IMR-90 (cell line): ENCODE measurements around the gene SDK1. TPM values are rescaled to one million over a fixed set of nuclear protein-coding genes. Genes with fewer than 3 reads are reported as not detected.

Experiments
- ATAC-seq: fragments of 200-7000 bp; cut with Tn5 transposase; 2 replicates; pipeline ENCODE4 v1.9.1; 2020; ENCODE audit warnings: low read depth, mild to moderate bottlenecking, moderate library complexity
- BruUV-seq: library from RNA; stranded (reverse); fragments of 400-500 nt; replicated peaks from 2 replicates; lab custom pipeline; 2021; lab: Mats Ljungman, UMichigan
- CTCF ChIA-PET: fragments of 300-600 bp; formaldehyde crosslinking; extraction: SDS; loops from one replicate; lab custom pipeline; 2021; ENCODE audit warnings: antibody characterized with exemption; lab: Yijun Ruan, JAX
- POLR2A ChIA-PET: fragments of 300-600 bp; sonication (Branson Sonifier 250); formaldehyde crosslinking; loops from one replicate; lab custom pipeline; 2022; ENCODE audit warnings: antibody characterized with exemption; ENCODE audit not compliant: unreplicated experiment; lab: Charles Lee
- DNase-seq: peaks from one replicate; pipeline ENCODE4 v3.0.0; 2013
- H2AFZ ChIP-seq: replicated peaks from 2 replicates; pipeline ENCODE3; 2013; ENCODE audit warnings: low read length, mild to moderate bottlenecking; ENCODE audit not compliant: poor library complexity
- H2AK5ac ChIP-seq: 2 replicates; pipeline ENCODE4 v1.6.1; 2013; ENCODE audit warnings: low read depth, low read length, inconsistent platforms
- H2AK9ac ChIP-seq: replicated peaks from 2 replicates; pipeline ENCODE3; 2013; ENCODE audit warnings: mild to moderate bottlenecking, low read depth, low read length, moderate library complexity; ENCODE audit not compliant: poor library complexity
- H2BK120ac ChIP-seq: 2 replicates; pipeline ENCODE4 v1.6.1; 2013; ENCODE audit warnings: low read depth, low read length, inconsistent platforms
- H2BK15ac ChIP-seq: 3 replicates; pipeline ENCODE4 v1.6.1; 2013; ENCODE audit warnings: low read depth, low read length, inconsistent platforms
- H2BK20ac ChIP-seq: 2 replicates; pipeline ENCODE4 v1.6.1; 2013; ENCODE audit warnings: low read depth, mild to moderate bottlenecking, inconsistent platforms, low read length, moderate library complexity
- H2BK5ac ChIP-seq: 2 replicates; pipeline ENCODE4 v1.6.1; 2013; ENCODE audit warnings: mild to moderate bottlenecking, low read depth, low read length, inconsistent platforms; ENCODE audit not compliant: poor library complexity, severe bottlenecking
- H3K14ac ChIP-seq: replicated peaks from 2 replicates; pipeline ENCODE4 v1.6.1; 2013; ENCODE audit warnings: low read depth, low read length, inconsistent platforms
- H3K18ac ChIP-seq: 2 replicates; pipeline ENCODE4 v1.6.1; 2013; ENCODE audit warnings: low read depth, low read length, control low read depth
- H3K23ac ChIP-seq: 2 replicates; pipeline ENCODE4 v1.6.1; 2013; ENCODE audit warnings: low read depth, low read length, inconsistent platforms
- H3K27ac ChIP-seq: 2 replicates; pipeline ENCODE4 v1.5.1; 2013; ENCODE audit warnings: mild to moderate bottlenecking, control low read depth, low read length; ENCODE audit not compliant: insufficient read depth
- H3K27me3 ChIP-seq: 2 replicates; pipeline ENCODE4 v1.6.1; 2013; ENCODE audit warnings: low read length; ENCODE audit not compliant: control insufficient read depth, insufficient read depth
- H3K36me3 ChIP-seq: 2 replicates; pipeline ENCODE4 v1.6.1; 2013; ENCODE audit warnings: low read length, mixed read lengths; ENCODE audit not compliant: control insufficient read depth, insufficient read depth
- H3K4ac ChIP-seq: 2 replicates; pipeline ENCODE4 v1.6.1; 2013; ENCODE audit warnings: low read depth, low read length, inconsistent platforms
- H3K4me1 ChIP-seq: 2 replicates; pipeline ENCODE4 v1.6.1; 2013; ENCODE audit warnings: low read length, mixed read lengths; ENCODE audit not compliant: control insufficient read depth, insufficient read depth
- H3K4me2 ChIP-seq: 2 replicates; pipeline ENCODE4 v1.6.1; 2013; ENCODE audit warnings: low read depth, mild to moderate bottlenecking, control low read depth, low read length, moderate library complexity
- H3K4me3 ChIP-seq: 2 replicates; pipeline ENCODE4 v1.5.1; 2013; ENCODE audit warnings: low read depth, mild to moderate bottlenecking, control low read depth, low read length, moderate library complexity; ENCODE audit not compliant: insufficient read depth
- H3K56ac ChIP-seq: 2 replicates; pipeline ENCODE4 v1.6.1; 2013; ENCODE audit warnings: low read length, inconsistent platforms; ENCODE audit not compliant: insufficient read depth; ENCODE audit errors: extremely low read depth
- H3K79me1 ChIP-seq, 2 experiments: 2 replicates each; pipeline ENCODE4 v1.6.1; 2013; ENCODE audit warnings: low read length in 2 of 2, inconsistent platforms in 1 of 2, low read depth in 1 of 2
- H3K9ac ChIP-seq: 2 replicates; pipeline ENCODE4 v1.6.1; 2013; ENCODE audit warnings: low read depth, low read length, control low read depth
- H3K9me1 ChIP-seq: 2 replicates; pipeline ENCODE4 v1.6.1; 2013; ENCODE audit warnings: low read length, inconsistent platforms; ENCODE audit not compliant: insufficient read depth
- H3K9me3 ChIP-seq: 2 replicates; pipeline ENCODE4 v1.6.1; 2013; ENCODE audit warnings: low read length; ENCODE audit not compliant: control insufficient read depth, insufficient read depth
- H4K20me1 ChIP-seq: 2 replicates; pipeline ENCODE4 v1.6.1; 2013; ENCODE audit warnings: low read length, inconsistent platforms; ENCODE audit not compliant: insufficient read depth
- H4K5ac ChIP-seq: 2 replicates; pipeline ENCODE4 v1.6.1; 2013; ENCODE audit warnings: mild to moderate bottlenecking, low read depth, low read length, control low read depth
- H4K8ac ChIP-seq, 2 experiments: 2 replicates each; pipeline ENCODE4 v1.6.1; 2013; ENCODE audit warnings: low read depth in 2 of 2, low read length in 2 of 2, control low read depth in 1 of 2, inconsistent platforms in 1 of 2
- H4K91ac ChIP-seq: 2 replicates; pipeline ENCODE4 v1.6.1; 2013; ENCODE audit warnings: low read depth, low read length, inconsistent platforms; ENCODE audit not compliant: insufficient read depth
- BHLHE40 ChIP-seq: fragments of 150-350 bp; IDR thresholded peaks from 2 replicates; pipeline ENCODE4 v1.6.1; 2016; ENCODE audit warnings: mild to moderate bottlenecking, low read depth, low read length
- CEBPB ChIP-seq: IDR thresholded peaks from 2 replicates; pipeline ENCODE4 v1.6.1; 2012; ENCODE audit warnings: low read depth, low read length, improper control_type of control experiment
- CHD1 ChIP-seq: IDR thresholded peaks from 2 replicates; pipeline ENCODE4 v1.6.1; 2012; ENCODE audit warnings: low read depth, low read length, improper control_type of control experiment
- CTCF ChIP-seq: conservative IDR thresholded peaks from 2 replicates; pipeline ENCODE4 v1.5.1; 2012; ENCODE audit warnings: mild to moderate bottlenecking, low read depth, low read length, improper control_type of control experiment
- FOS ChIP-seq: fragments of 150-350 bp; IDR thresholded peaks from 2 replicates; pipeline ENCODE4 v1.6.1; 2016; ENCODE audit warnings: low read depth, low read length
- MAFK ChIP-seq: IDR thresholded peaks from 2 replicates; pipeline ENCODE4 v1.6.1; 2012; ENCODE audit warnings: low read depth, low read length, improper control_type of control experiment
- MAZ ChIP-seq: IDR thresholded peaks from 2 replicates; pipeline ENCODE4 v1.6.1; 2012; ENCODE audit warnings: low read depth, mild to moderate bottlenecking, low read length, improper control_type of control experiment, moderate library complexity, borderline replicate concordance
- MXI1 ChIP-seq: IDR thresholded peaks from 2 replicates; pipeline ENCODE4 v1.6.1; 2012; ENCODE audit warnings: low read depth, mild to moderate bottlenecking, low read length, moderate library complexity, borderline replicate concordance
- NFE2L2 ChIP-seq: fragments of 150-350 bp; IDR thresholded peaks from 2 replicates; pipeline ENCODE4 v1.6.1; 2016; ENCODE audit warnings: low read depth, mild to moderate bottlenecking, low read length
- POLR2A ChIP-seq: IDR thresholded peaks from 2 replicates; pipeline ENCODE4 v1.6.1; 2012; ENCODE audit warnings: mild to moderate bottlenecking, low read depth, low read length
- RAD21 ChIP-seq: IDR thresholded peaks from 2 replicates; pipeline ENCODE4 v1.6.1; 2012; ENCODE audit warnings: low read length, improper control_type of control experiment
- RCOR1 ChIP-seq: IDR thresholded peaks from 2 replicates; pipeline ENCODE4 v1.6.1; 2012; ENCODE audit warnings: mild to moderate bottlenecking, low read length, improper control_type of control experiment; ENCODE audit not compliant: insufficient replicate concordance
- RFX5 ChIP-seq: IDR thresholded peaks from 2 replicates; pipeline ENCODE4 v1.8.0; 2012; ENCODE audit warnings: low read depth, mild to moderate bottlenecking, low read length, moderate library complexity
- SMC3 ChIP-seq: fragments of 150-350 bp; IDR thresholded peaks from 2 replicates; pipeline ENCODE4 v1.6.1; 2016; ENCODE audit warnings: low read depth, mild to moderate bottlenecking, antibody characterized with exemption, low read length, moderate library complexity
- WGBS, 2 experiments: methylation state at CpG; one replicate each; pipeline versions ENCODE4 v1.1.5 to v1.1.7; 2013; ENCODE audit warnings: missing lambda C conversion rate in 2 of 2; ENCODE audit not compliant: insufficient read length in 1 of 2; ENCODE audit errors: extremely low coverage in 2 of 2; 5-methylcytosine and 5-hydroxymethylcytosine counted together
- dilution Hi-C: fragments of 300-500 bp; cut with HindIII; formaldehyde crosslinking; loops from one replicate; pipeline ENCODE4 v1.14.3; 2018; ENCODE audit warnings: low sequenced_read_pairs; ENCODE audit not compliant: unreplicated experiment
- in situ Hi-C: fragments of 300-500 bp; cut with MboI; formaldehyde crosslinking; loops from 3 replicates; pipeline ENCODE4 v1.14.3; 2019; ENCODE audit warnings: low sequenced_read_pairs, inconsistent platforms, mixed read lengths
- intact Hi-C: fragments of 100-400 bp; cut with micrococcal nuclease; formaldehyde crosslinking; loops from 2 replicates; pipeline ENCODE4 v1.10.0; 2022
- polyA plus RNA-seq, 3 experiments: library from polyadenylated mRNA; depleted of rRNA; stranded (reverse); fragments of >200 nt; gene quantifications; 2 replicates each; pipeline ENCODE4 v1.2.3, GENCODE V29; 2012; ENCODE audit warnings: low replicate concordance in 1 of 3
- total RNA-seq: library from RNA; depleted of rRNA; stranded (reverse); fragments of >200 nt; gene quantifications from 2 replicates; pipeline ENCODE4 v1.2.3, GENCODE V29; 2012
- TF ChIP-seq, protein P1 (sequence below): fragments of 150-350 bp; IDR thresholded peaks from 2 replicates; pipeline ENCODE4 v1.6.1; 2017; ENCODE audit warnings: mild to moderate bottlenecking, antibody characterized with exemption, low read length, low read depth
- TF ChIP-seq, protein P2 (sequence below): fragments of 150-350 bp; IDR thresholded peaks from 2 replicates; pipeline ENCODE4 v1.6.1; 2016; ENCODE audit warnings: low read depth, mild to moderate bottlenecking, low read length, moderate library complexity, borderline replicate concordance

SDK1 gene
- total and polyA plus RNA-seq, 2 of the 4 experiments (the other 2 are of a cell fraction), result 1.5 to 1.6 TPM

GRCh38 chr7:3896169-3896765 is 595.2 kb downstream of the SDK1 start:
- Histone ChIP-seq H2BK20ac (no peak overlapping the region), H3K79me1 (no peaks in the 10 kb centered on the region), H3K27me3 (no peaks in the 10 kb centered on the region), H4K20me1 (no peaks in the 10 kb centered on the region), H4K8ac (no peak overlapping the region), H2AFZ (no peak overlapping the region), H3K56ac (no peak overlapping the region), H4K5ac (no peak overlapping the region), H3K4me1 (no peaks in the 10 kb centered on the region; the same call in 1 of the 2 replicates), H2BK15ac (no peak overlapping the region), H4K91ac (no peak overlapping the region), H2AK5ac (no peak overlapping the region), H3K4ac (no peak overlapping the region), H3K27ac (no peak overlapping the region), H2BK5ac (no peak overlapping the region), H2BK120ac (no peak overlapping the region), H3K36me3 (no peaks in the 10 kb centered on the region), H3K14ac (no peak overlapping the region), H3K9ac (no peak overlapping the region), H2AK9ac (no peak overlapping the region), H3K23ac (no peak overlapping the region), H3K4me2 (no peak overlapping the region), H3K18ac (no peak overlapping the region), H3K9me1 (no peaks in the 10 kb centered on the region), H3K9me3 (peaks cover 2% of the 10 kb centered on the region; the same call in 1 of the 2 replicates), H3K4me3 (no peak overlapping the region)
- WGBS, 2 experiments, result no CpG with 5 or more reads among the region's 6 CpGs
- CTCF ChIA-PET, result no interaction called here
- in situ Hi-C loops, result loop anchor here (10.0 kb wide), 1 partner anchor 1011 kb away; no protein-coding TSS in a partner anchor
- POLR2A ChIA-PET, result no interaction called here
- intact Hi-C loops, result loop anchor here (2.0 to 5.0 kb wide), 2 partner anchors 414 to 1031 kb away; no protein-coding TSS in a partner anchor
- TF ChIP-seq BHLHE40 (no peak), CHD1 (no peak), NFE2L2 (no peak), SMC3 (no peak), FOS (no peak), MAZ (no peak), POLR2A (no peak), RFX5 (no peak), CEBPB (no peak), MXI1 (no peak), MAFK (no peak), CTCF (no peak), RAD21 (no peak), RCOR1 (no peak)
- TF ChIP-seq, protein P1, sequence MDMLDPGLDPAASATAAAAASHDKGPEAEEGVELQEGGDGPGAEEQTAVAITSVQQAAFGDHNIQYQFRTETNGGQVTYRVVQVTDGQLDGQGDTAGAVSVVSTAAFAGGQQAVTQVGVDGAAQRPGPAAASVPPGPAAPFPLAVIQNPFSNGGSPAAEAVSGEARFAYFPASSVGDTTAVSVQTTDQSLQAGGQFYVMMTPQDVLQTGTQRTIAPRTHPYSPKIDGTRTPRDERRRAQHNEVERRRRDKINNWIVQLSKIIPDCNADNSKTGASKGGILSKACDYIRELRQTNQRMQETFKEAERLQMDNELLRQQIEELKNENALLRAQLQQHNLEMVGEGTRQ, result no peak
- TF ChIP-seq, protein P2, sequence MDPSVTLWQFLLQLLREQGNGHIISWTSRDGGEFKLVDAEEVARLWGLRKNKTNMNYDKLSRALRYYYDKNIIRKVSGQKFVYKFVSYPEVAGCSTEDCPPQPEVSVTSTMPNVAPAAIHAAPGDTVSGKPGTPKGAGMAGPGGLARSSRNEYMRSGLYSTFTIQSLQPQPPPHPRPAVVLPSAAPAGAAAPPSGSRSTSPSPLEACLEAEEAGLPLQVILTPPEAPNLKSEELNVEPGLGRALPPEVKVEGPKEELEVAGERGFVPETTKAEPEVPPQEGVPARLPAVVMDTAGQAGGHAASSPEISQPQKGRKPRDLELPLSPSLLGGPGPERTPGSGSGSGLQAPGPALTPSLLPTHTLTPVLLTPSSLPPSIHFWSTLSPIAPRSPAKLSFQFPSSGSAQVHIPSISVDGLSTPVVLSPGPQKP, result no peak
- dilution Hi-C loops, result no loop called here
- no TSS peak for BruUV-seq
- no peak for DNase-seq
- no peak for ATAC-seq
